A549 (cell line): ENCODE results near the gene MAN1C1.

Source experiments
- CBX8 ChIP-seq: fragments of 200-600 bp; sonication (generic); IDR thresholded peaks from 2 replicates; pipeline ENCODE4 v1.6.1; 2016
- CEBPB ChIP-seq, 2 experiments: fragments of >200 bp in 1 of 2; sonication (Bioruptor Twin) in 1 of 2; formaldehyde crosslinking in 1 of 2; IDR thresholded peaks; 2 replicates each; pipeline ENCODE4 v1.6.1; 2012 to 2016
- CHD4 ChIP-seq: fragments of 200-600 bp; sonication (generic); IDR thresholded peaks from 2 replicates; pipeline ENCODE4 v1.6.1; 2016; ENCODE audit warnings: antibody characterized with exemption, mild to moderate bottlenecking, borderline replicate concordance
- CTCF ChIP-seq: fragments of >200 bp; sonication (Bioruptor Twin); formaldehyde crosslinking; IDR thresholded peaks from 3 replicates; pipeline ENCODE4 v1.5.1; 2016
- EP300 ChIP-seq, 2 experiments: fragments of >200 bp; sonication (Bioruptor Twin); formaldehyde crosslinking; IDR thresholded peaks; 2 replicates in 1 of 2; 3 replicates in 1 of 2; pipeline ENCODE4 v1.6.1; 2016 to 2017
- HDAC2 ChIP-seq: fragments of 200-600 bp; sonication (generic); IDR thresholded peaks from 2 replicates; pipeline ENCODE4 v1.6.1; 2016
- HOXB13 ChIP-seq: fragments of 250-450 bp; sonication (Bioruptor Pico); IDR thresholded peaks from 2 replicates; pipeline ENCODE4 v1.5.0; 2020; ENCODE audit warnings: low read depth, mild to moderate bottlenecking, moderate library complexity
- HOXB5 ChIP-seq: fragments of 250-450 bp; sonication (Bioruptor Pico); IDR thresholded peaks from 2 replicates; pipeline ENCODE4 v1.5.0; 2020; ENCODE audit warnings: mild to moderate bottlenecking, moderate library complexity
- MAZ ChIP-seq: fragments of 150-350 bp; IDR thresholded peaks from 2 replicates; pipeline ENCODE4 v1.6.1; 2014; ENCODE audit warnings: antibody characterized with exemption, low read depth, low read length, borderline replicate concordance
- POLR2A ChIP-seq: IDR thresholded peaks from 2 replicates; pipeline ENCODE4 v1.6.1; 2012; ENCODE audit warnings: mild to moderate bottlenecking, low read length
- RAD21 ChIP-seq, 2 experiments: fragments of >200 bp in 1 of 2; sonication (Bioruptor Twin) in 1 of 2; formaldehyde crosslinking in 1 of 2; IDR thresholded peaks in 1 of 2; conservative IDR thresholded peaks in 1 of 2; 2 replicates in 1 of 2; 3 replicates in 1 of 2; pipeline ENCODE4 v1.6.1; 2012 to 2018; ENCODE audit warnings: inconsistent platforms in 1 of 2
- RCOR1 ChIP-seq: fragments of 150-350 bp; IDR thresholded peaks from 2 replicates; pipeline ENCODE4 v1.6.1; 2014; ENCODE audit warnings: antibody characterized with exemption, low read length, low read depth
- ZFP36 ChIP-seq: fragments of 450-650 bp; IDR thresholded peaks from 2 replicates; pipeline ENCODE4 v1.6.1; 2014; ENCODE audit warnings: borderline replicate concordance; ENCODE audit not compliant: partially characterized antibody

GRCh38 chr1:25802915-25803314 is 186.3 kb downstream of the MAN1C1 start:
- TF ChIP-seq CTCF (no peak), CHD4 (no peak), RCOR1 (no peak), MAZ (no peak), ZFP36 (no peak), RAD21 (conservative IDR thresholded peaks at IDR 0.05 in 1 of 2, IDR thresholded peaks at IDR 0.05 in 1 of 2) (no peak), EP300 (IDR thresholded peaks at IDR 0.05) (no peak), HOXB5 (CRISPR knock-in tag) (no peak), HDAC2 (no peak), CEBPB (IDR thresholded peaks at IDR 0.05) (no peak), POLR2A (no peak), CBX8 (no peak), HOXB13 (CRISPR knock-in tag) (no peak)
